ENCODE data around the gene CPSF4L. TPM values are rescaled to one million over a fixed set of nuclear protein-coding genes. Genes with fewer than 3 reads are reported as not detected.

The CPSF4L gene
- total RNA-seq, 6 experiments from 2014 or later, result not detected

GRCh38 chr17:73278465-73279453 lies 17.1 kb upstream of the CPSF4L start:
- ATAC-seq, result peak; percentile 42 to 68 (median 54)
- peaks cover 0 to 3% (median 0%) of the 10 kb centered on the region in 4 donors for H3K36me3 ChIP-seq
- no peak for DNase-seq
- WGBS (ENCODE audit: insufficient coverage, low coverage, low lambda C conversion rate, missing lambda C conversion rate), result 19% methylated on average over 8 of the region's 14 CpGs
- intact Hi-C loops (cut with DNase I), result no loop called here
- H3K4me3 ChIP-seq, result no peak overlapping the region
- TF ChIP-seq CTCF (IDR thresholded peaks at IDR 0.05) (no peak), POLR2A (IDR thresholded peaks at IDR 0.05) (no peak)
- peaks cover 1 to 19% (median 9%) of the 10 kb centered on the region in 4 donors for H3K4me1 ChIP-seq
- no peaks in the 10 kb centered on the region for H3K27me3 ChIP-seq
- no peaks in the 10 kb centered on the region for H3K9me3 ChIP-seq
- peak overlapping the region; percentile 25 to 84 (median 75) for H3K27ac ChIP-seq

GRCh38 chr17:73278049-73278464 lies 16.4 kb upstream of the CPSF4L start:
- no peak for TF ChIP-seq POLR2A (IDR thresholded peaks at IDR 0.05)
- no peak for TF ChIP-seq CTCF (IDR thresholded peaks at IDR 0.05)
- no peaks in the 10 kb centered on the region for H3K36me3 ChIP-seq
- H3K9me3 ChIP-seq, result no peaks in the 10 kb centered on the region
- ATAC-seq, result peak; percentile 70 to 88 (median 86)
- no peak overlapping the region for H3K4me3 ChIP-seq
- intact Hi-C loops (cut with DNase I), result no loop called here
- H3K4me1 ChIP-seq, result peaks cover 1 to 19% (median 9%) of the 10 kb centered on the region in 4 donors
- 42% methylated on average over 7 of the region's 7 CpGs for WGBS (ENCODE audit: insufficient coverage, low coverage, low lambda C conversion rate, missing lambda C conversion rate)
- peak overlapping the region in 2 of 3 donors; percentile 75 to 84 for H3K27ac ChIP-seq
- DNase-seq, result no peak
- no peaks in the 10 kb centered on the region for H3K27me3 ChIP-seq

- ATAC-seq (no peak), DNase-seq (no peak)
- H3K9me3 ChIP-seq, result no peaks in the 10 kb centered on the region
- WGBS (ENCODE audit: insufficient coverage, low coverage, low lambda C conversion rate, missing lambda C conversion rate), result 97% methylated on average over 4 of the region's 4 CpGs
- intact Hi-C loops (cut with DNase I), result no loop called here
- no peak for TF ChIP-seq POLR2A (IDR thresholded peaks at IDR 0.05)
- H3K4me3 ChIP-seq, result no peak overlapping the region
- no peaks in the 10 kb centered on the region for H3K36me3 ChIP-seq
- H3K27ac ChIP-seq, result no peak overlapping the region
- peaks cover 1 to 19% (median 9%) of the 10 kb centered on the region in 4 donors for H3K4me1 ChIP-seq
- H3K27me3 ChIP-seq, result no peaks in the 10 kb centered on the region
Observed at GRCh38 chr17:73274490-73274889, 12.8 kb upstream of the CPSF4L start.

- no peak overlapping the region for H3K27ac ChIP-seq
- DNase-seq, result peak in 1 of 3 donors; percentile 8
- H3K9me3 ChIP-seq, result no peaks in the 10 kb centered on the region
- H3K27me3 ChIP-seq, result no peaks in the 10 kb centered on the region
- TF ChIP-seq CTCF (IDR thresholded peaks at IDR 0.05) (no peak), POLR2A (IDR thresholded peaks at IDR 0.05) (no peak)
- H3K4me1 ChIP-seq, result peaks cover 0 to 3% (median 0%) of the 10 kb centered on the region in 4 donors
- ATAC-seq, result no peak
- 53% methylated on average over 2 of the region's 8 CpGs for WGBS (ENCODE audit: insufficient coverage, low coverage, low lambda C conversion rate, missing lambda C conversion rate)
- H3K36me3 ChIP-seq, result no peaks in the 10 kb centered on the region
- intact Hi-C loops (cut with DNase I), result no loop called here
- no peak overlapping the region for H3K4me3 ChIP-seq
Observed at GRCh38 chr17:73272906-73273218, 11.2 kb upstream of the CPSF4L start.

- Histone ChIP-seq H3K27me3 (no peaks in the 10 kb centered on the region), H3K27ac (no peak overlapping the region), H3K36me3 (no peaks in the 10 kb centered on the region), H3K4me3 (no peak overlapping the region), H3K4me1 (no peaks in the 10 kb centered on the region), H3K9me3 (no peaks in the 10 kb centered on the region)
- ATAC-seq, result no peak
- TF ChIP-seq CTCF (IDR thresholded peaks at IDR 0.05) (no peak), POLR2A (IDR thresholded peaks at IDR 0.05) (no peak)
- intact Hi-C loops (cut with DNase I), result no loop called here
- WGBS (ENCODE audit: insufficient coverage, low coverage, low lambda C conversion rate, missing lambda C conversion rate), result 94% methylated on average over 3 of the region's 9 CpGs
- peak in 1 of 3 donors; percentile 30 for DNase-seq
Observed at GRCh38 chr17:73271072-73271471, 9.4 kb upstream of the CPSF4L start.

Measured in right lobe of liver (tissue), 6 donors.